Hepatocyte (in vitro differentiated cells): ENCODE data around the gene PHLPP1.

ENCODE experiments used
- EZH2 ChIP-seq: fragments of 200-600 bp; sonication (generic); IDR thresholded peaks from 2 replicates; pipeline ENCODE4 v1.6.1; 2016; ENCODE audit warnings: antibody characterized with exemption, mild to moderate bottlenecking, borderline replicate concordance
- EZH2phosphoT487 ChIP-seq: fragments of 200-600 bp; sonication (generic); IDR thresholded peaks from one replicate; pipeline ENCODE4 v1.6.1; 2018; ENCODE audit warnings: antibody characterized with exemption, mild to moderate bottlenecking, low read depth, moderate library complexity; ENCODE audit not compliant: unreplicated experiment, severe bottlenecking
- TF ChIP-seq, protein P1 (sequence below): fragments of 200-600 bp; sonication (generic); IDR thresholded peaks from 2 replicates; pipeline ENCODE4 v1.5.1; 2016; ENCODE audit warnings: antibody characterized with exemption, mild to moderate bottlenecking; ENCODE audit not compliant: poor library complexity

GRCh38 chr18:62833494-62833893 is 118.2 kb downstream of the PHLPP1 start:
- TF ChIP-seq, protein P1, sequence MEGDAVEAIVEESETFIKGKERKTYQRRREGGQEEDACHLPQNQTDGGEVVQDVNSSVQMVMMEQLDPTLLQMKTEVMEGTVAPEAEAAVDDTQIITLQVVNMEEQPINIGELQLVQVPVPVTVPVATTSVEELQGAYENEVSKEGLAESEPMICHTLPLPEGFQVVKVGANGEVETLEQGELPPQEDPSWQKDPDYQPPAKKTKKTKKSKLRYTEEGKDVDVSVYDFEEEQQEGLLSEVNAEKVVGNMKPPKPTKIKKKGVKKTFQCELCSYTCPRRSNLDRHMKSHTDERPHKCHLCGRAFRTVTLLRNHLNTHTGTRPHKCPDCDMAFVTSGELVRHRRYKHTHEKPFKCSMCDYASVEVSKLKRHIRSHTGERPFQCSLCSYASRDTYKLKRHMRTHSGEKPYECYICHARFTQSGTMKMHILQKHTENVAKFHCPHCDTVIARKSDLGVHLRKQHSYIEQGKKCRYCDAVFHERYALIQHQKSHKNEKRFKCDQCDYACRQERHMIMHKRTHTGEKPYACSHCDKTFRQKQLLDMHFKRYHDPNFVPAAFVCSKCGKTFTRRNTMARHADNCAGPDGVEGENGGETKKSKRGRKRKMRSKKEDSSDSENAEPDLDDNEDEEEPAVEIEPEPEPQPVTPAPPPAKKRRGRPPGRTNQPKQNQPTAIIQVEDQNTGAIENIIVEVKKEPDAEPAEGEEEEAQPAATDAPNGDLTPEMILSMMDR: no peak
- TF ChIP-seq EZH2: no peak
- TF ChIP-seq EZH2phosphoT487: no peak
